H1 (cell line): ENCODE data around the gene LRRC4. TPM values are rescaled to one million over a fixed set of nuclear protein-coding genes. Genes with fewer than 3 reads are reported as not detected.

Experiments
- CTCF ChIA-PET: fragments of 300-600 bp; sonication (Branson Sonifier 250); formaldehyde crosslinking; loops from one replicate; lab custom pipeline; 2021; ENCODE audit not compliant: partially characterized antibody; lab: Charles Lee
- POLR2A ChIA-PET: fragments of 300-600 bp; sonication (Branson Sonifier 250); formaldehyde crosslinking; loops from one replicate; lab custom pipeline; 2021; ENCODE audit warnings: inconsistent platforms; ENCODE audit not compliant: partially characterized antibody; lab: Charles Lee
- DNase-seq, 2 experiments: peaks; one replicate each; pipeline versions ENCODE4 v3.0.0 to v3.0.0-alpha.2; 2010 to 2022; ENCODE audit warnings: low spot score in 2 of 2, low read depth in 1 of 2, mixed read lengths in 1 of 2
- FAIRE-seq: peaks from 2 replicates; lab custom pipeline; 2011; peaks lifted over from hg19 to GRCh38; lab: Jason Lieb, UNC
- H2AFZ ChIP-seq: 2 replicates; pipeline ENCODE4 v1.8.1; 2012; ENCODE audit warnings: low read length, inconsistent platforms
- H2AK5ac ChIP-seq: 2 replicates; pipeline ENCODE4 v1.6.1; 2013; ENCODE audit warnings: low read depth, low read length
- H2BK120ac ChIP-seq: replicated peaks from 2 replicates; pipeline ENCODE3; 2013; ENCODE audit warnings: low read depth, low read length, inconsistent platforms
- H2BK12ac ChIP-seq: 2 replicates; pipeline ENCODE4 v1.6.1; 2013; ENCODE audit warnings: low read depth, low read length
- H2BK15ac ChIP-seq: 2 replicates; pipeline ENCODE4 v1.6.1; 2013; ENCODE audit warnings: low read length
- H2BK20ac ChIP-seq: 2 replicates; pipeline ENCODE4 v1.6.1; 2013; ENCODE audit warnings: low read length
- H2BK5ac ChIP-seq: 2 replicates; pipeline ENCODE4 v1.6.1; 2013; ENCODE audit warnings: low read depth, low read length
- H3K14ac ChIP-seq: 2 replicates; pipeline ENCODE4 v1.6.1; 2013; ENCODE audit warnings: inconsistent platforms; ENCODE audit not compliant: insufficient read length
- H3K18ac ChIP-seq: 2 replicates; pipeline ENCODE4 v1.6.1; 2013; ENCODE audit warnings: low read length; ENCODE audit errors: extremely low read depth
- H3K23ac ChIP-seq: 2 replicates; pipeline ENCODE4 v1.6.1; 2013; ENCODE audit warnings: inconsistent platforms; ENCODE audit not compliant: insufficient read length
- H3K23me2 ChIP-seq: 2 replicates; pipeline ENCODE4 v1.6.1; 2013; ENCODE audit warnings: low read depth, low read length
- H3K27ac ChIP-seq: 2 replicates; pipeline ENCODE4 v1.6.1; 2011; ENCODE audit warnings: low read depth, low read length, inconsistent platforms
- H3K27me3 ChIP-seq, 4 experiments: replicated peaks in 1 of 4; 1 replicate in 1 of 4; 2 replicates in 3 of 4; pipeline versions ENCODE4 v1.6.1 to v1.8.1; 2011 to 2013; ENCODE audit warnings: low read length in 3 of 4, mild to moderate bottlenecking in 3 of 4, inconsistent platforms in 2 of 4, mixed read lengths in 2 of 4, moderate library complexity in 1 of 4; ENCODE audit not compliant: control insufficient read depth in 3 of 4, insufficient read depth in 3 of 4; ENCODE audit errors: extremely low read depth in 1 of 4
- H3K36me3 ChIP-seq, 4 experiments: 2 replicates each; pipeline versions ENCODE4 v1.6.1 to v1.8.1; 2011 to 2013; ENCODE audit warnings: mild to moderate bottlenecking in 4 of 4, low read length in 3 of 4, moderate library complexity in 2 of 4, control low read depth in 1 of 4, inconsistent platforms in 1 of 4; ENCODE audit not compliant: insufficient read depth in 4 of 4, control insufficient read depth in 2 of 4
- H3K4ac ChIP-seq: replicated peaks from 2 replicates; pipeline ENCODE3; 2013; ENCODE audit warnings: low read length, low read depth, mixed read lengths, inconsistent platforms; ENCODE audit not compliant: insufficient read length
- H3K4me1 ChIP-seq, 4 experiments: replicated peaks in 1 of 4; 1 replicate in 1 of 4; 2 replicates in 3 of 4; pipeline versions ENCODE4 v1.6.1 to v1.8.1; 2011 to 2013; ENCODE audit warnings: low read length in 3 of 4, inconsistent platforms in 2 of 4, mixed read lengths in 1 of 4; ENCODE audit not compliant: insufficient read depth in 4 of 4, control insufficient read depth in 3 of 4
- H3K4me2 ChIP-seq, 2 experiments: 2 replicates each; pipeline versions ENCODE4 v1.6.1 to v1.8.1; 2011 to 2013; ENCODE audit warnings: low read depth in 2 of 2, low read length in 2 of 2, control low read depth in 1 of 2, inconsistent platforms in 1 of 2, mild to moderate bottlenecking in 1 of 2; ENCODE audit not compliant: insufficient read depth in 1 of 2
- H3K4me3 ChIP-seq, 4 experiments: fragments of 200-600, 300-600 bp in 1 of 4; sonication (generic), shearing (Covaris generic), sonication (Bioruptor Twin) in 1 of 4; 2 replicates each; pipeline versions ENCODE4 v1.5.1 to v1.8.1; 2011 to 2016; ENCODE audit warnings: low read length in 4 of 4, low read depth in 3 of 4, control low read depth in 2 of 4, inconsistent platforms in 2 of 4, mild to moderate bottlenecking in 2 of 4, mixed read lengths in 1 of 4, moderate library complexity in 1 of 4; ENCODE audit not compliant: insufficient read depth in 2 of 4; ENCODE audit errors: extremely low read depth in 1 of 4
- H3K56ac ChIP-seq: replicated peaks from 2 replicates; pipeline ENCODE3; 2013; ENCODE audit warnings: low read depth, mild to moderate bottlenecking, mixed read lengths, low read length, inconsistent platforms; ENCODE audit not compliant: insufficient read length
- H3K79me1 ChIP-seq: 2 replicates; pipeline ENCODE4 v1.6.1; 2013; ENCODE audit warnings: low read depth, low read length, control low read depth
- H3K79me2 ChIP-seq, 2 experiments: 2 replicates each; pipeline versions ENCODE4 v1.6.1 to v1.8.1; 2012 to 2013; ENCODE audit warnings: low read length in 2 of 2, mild to moderate bottlenecking in 2 of 2, inconsistent platforms in 1 of 2; ENCODE audit not compliant: insufficient read depth in 2 of 2, control insufficient read depth in 1 of 2
- H3K9ac ChIP-seq, 4 experiments: replicated peaks in 1 of 4; 1 replicate in 1 of 4; 2 replicates in 3 of 4; pipeline versions ENCODE4 v1.6.1 to v1.8.1; 2011 to 2013; ENCODE audit warnings: low read depth in 3 of 4, low read length in 3 of 4, control low read depth in 2 of 4, mild to moderate bottlenecking in 2 of 4, moderate library complexity in 2 of 4, inconsistent platforms in 1 of 4; ENCODE audit errors: extremely low read depth in 1 of 4
- H3K9me3 ChIP-seq, 2 experiments: 2 replicates each; pipeline versions ENCODE4 v1.6.1 to v1.8.1; 2012 to 2013; ENCODE audit warnings: mild to moderate bottlenecking in 2 of 2, moderate library complexity in 2 of 2, control low read depth in 1 of 2, inconsistent platforms in 1 of 2, low read depth in 1 of 2, low read length in 1 of 2, mixed read lengths in 1 of 2; ENCODE audit not compliant: insufficient read depth in 2 of 2
- H4K20me1 ChIP-seq, 2 experiments: replicated peaks in 1 of 2; 2 replicates each; pipeline versions ENCODE3 to v1.8.1; 2011 to 2013; ENCODE audit warnings: inconsistent platforms in 2 of 2, low read length in 2 of 2, mild to moderate bottlenecking in 1 of 2; ENCODE audit not compliant: insufficient read depth in 2 of 2, control insufficient read depth in 1 of 2
- H4K5ac ChIP-seq: 2 replicates; pipeline ENCODE4 v1.6.1; 2013; ENCODE audit warnings: low read length, low read depth, mixed read lengths, inconsistent platforms; ENCODE audit not compliant: insufficient read length
- H4K8ac ChIP-seq: 2 replicates; pipeline ENCODE4 v1.8.0; 2013; ENCODE audit warnings: mild to moderate bottlenecking, moderate library complexity, low read length, inconsistent platforms; ENCODE audit not compliant: insufficient read depth; ENCODE audit errors: extremely low read depth
- H4K91ac ChIP-seq: replicated peaks from 2 replicates; pipeline ENCODE3; 2013; ENCODE audit warnings: low read length, mixed read lengths, inconsistent platforms; ENCODE audit not compliant: insufficient read length
- BACH1 ChIP-seq: IDR thresholded peaks from 2 replicates; pipeline ENCODE4 v1.6.1; 2012; ENCODE audit warnings: low read length, improper control_type of control experiment
- CBX5 ChIP-seq: fragments of 300-800, 300-1000 bp; sonication (generic); IDR thresholded peaks from 2 replicates; pipeline ENCODE4 v1.7.1; 2016; ENCODE audit warnings: antibody characterized with exemption, low read length, low read depth
- CREB1 ChIP-seq: IDR thresholded peaks from 2 replicates; pipeline ENCODE4 v1.6.1; 2012; ENCODE audit warnings: inconsistent platforms
- GTF2F1 ChIP-seq: IDR thresholded peaks from 2 replicates; pipeline ENCODE4 v1.6.1; 2012; ENCODE audit warnings: low read depth, low read length, improper control_type of control experiment, borderline replicate concordance
- HDAC2 ChIP-seq, 2 experiments: fragments of 300-600 bp in 1 of 2; sonication (generic) in 1 of 2; IDR thresholded peaks; 2 replicates each; pipeline ENCODE4 v1.6.1; 2011 to 2012; ENCODE audit warnings: low read depth in 2 of 2, low read length in 2 of 2, mild to moderate bottlenecking in 2 of 2, moderate library complexity in 2 of 2, borderline replicate concordance in 1 of 2, inconsistent platforms in 1 of 2
- JUND ChIP-seq: IDR thresholded peaks from 2 replicates; pipeline ENCODE4 v1.6.1; 2011; ENCODE audit warnings: mild to moderate bottlenecking, improper control_type of control experiment, low read length
- KDM5A ChIP-seq: fragments of 200-600 bp; IDR thresholded peaks from 2 replicates; pipeline ENCODE4 v1.7.1; 2012; ENCODE audit warnings: mild to moderate bottlenecking, low read length, inconsistent platforms, mixed read lengths
- POU5F1 ChIP-seq: IDR thresholded peaks from 2 replicates; pipeline ENCODE4 v1.6.1; 2011; ENCODE audit warnings: low read depth, mild to moderate bottlenecking, low read length, moderate library complexity
- RNF2 ChIP-seq: fragments of 200-900, 300-1000 bp; sonication (generic); IDR thresholded peaks from 2 replicates; pipeline ENCODE4 v1.7.1; 2016; ENCODE audit warnings: borderline replicate concordance, low read depth, mild to moderate bottlenecking, antibody characterized with exemption, low read length; ENCODE audit not compliant: poor library complexity, severe bottlenecking; ENCODE audit errors: missing control alignments
- RXRA ChIP-seq: IDR thresholded peaks from 2 replicates; pipeline ENCODE4 v1.6.1; 2011; ENCODE audit warnings: low read depth, mild to moderate bottlenecking, low read length, moderate library complexity; ENCODE audit not compliant: insufficient read depth
- TAF1 ChIP-seq: IDR thresholded peaks from 2 replicates; pipeline ENCODE4 v1.6.1; 2011; ENCODE audit warnings: mild to moderate bottlenecking, low read depth, low read length
- TEAD4 ChIP-seq: IDR thresholded peaks from 2 replicates; pipeline ENCODE4 v1.6.1; 2012; ENCODE audit warnings: low read depth, low read length, inconsistent platforms, mixed read lengths
- USF2 ChIP-seq: IDR thresholded peaks from 2 replicates; pipeline ENCODE4 v1.6.1; 2011; ENCODE audit warnings: low read length, improper control_type of control experiment
- WGBS, 2 experiments: shearing (Covaris generic) in 1 of 2; methylation state at CpG; one replicate each; pipeline versions ENCODE4 v1.1.6 to v1.1.7; 2013 to 2015; ENCODE audit warnings: low lambda C conversion rate in 2 of 2, mixed read lengths in 2 of 2, inconsistent platforms in 1 of 2, low coverage in 1 of 2, missing lambda C conversion rate in 1 of 2; ENCODE audit not compliant: insufficient replicate concordance in 2 of 2, insufficient coverage in 1 of 2, insufficient read length in 1 of 2; ENCODE audit errors: extremely low coverage in 1 of 2, missing lambda C conversion rate in 1 of 2; 5-methylcytosine and 5-hydroxymethylcytosine counted together
- polyA plus RNA-seq, 7 experiments: library from polyadenylated mRNA; depleted of rRNA in 3 of 7; stranded (reverse) in 5 of 7; unstranded in 2 of 7; fragments of >200 nt in 5 of 7; fragments of 200-250 nt in 2 of 7; gene quantifications; 1 replicate in 5 of 7; 2 replicates in 1 of 7; 4 replicates in 1 of 7; pipeline versions ENCODE4 v1.2.1 to v1.2.3, GENCODE V29; 2011 to 2013; ENCODE audit warnings: missing spikeins in 2 of 7, mixed read lengths in 2 of 7
- total RNA-seq: library from RNA; stranded (reverse); fragmentation: NEBNext Ultra II Directional; extraction: Animal tissue kit (Norgen Biotek cat#: 25700); gene quantifications from 2 replicates; pipeline ENCODE4 v1.2.1, GENCODE V29; 2021

Gene LRRC4
- total and polyA plus RNA-seq, 2 of the 8 experiments (the other 6 are each of a cell fraction or from before 2014, with no cell fraction given) = 13.4 to 16.4 TPM

- H3K27ac ChIP-seq = no peak overlapping the region
- H3K27me3 ChIP-seq = no peaks in the 10 kb centered on the region
- no peak overlapping the region for H4K5ac ChIP-seq
- H3K9ac ChIP-seq = no peak overlapping the region
- POLR2A ChIA-PET = no interaction called here
- H4K8ac ChIP-seq = no peak overlapping the region
- H2BK20ac ChIP-seq = no peak overlapping the region
- no peak overlapping the region for H2BK120ac ChIP-seq
- H2AFZ ChIP-seq = no peak overlapping the region
- H2BK12ac ChIP-seq = no peak overlapping the region
- no peak overlapping the region for H3K23ac ChIP-seq
- no peak overlapping the region for H3K4me3 ChIP-seq
- no peak overlapping the region for H3K18ac ChIP-seq
- H3K79me2 ChIP-seq = no peaks in the 10 kb centered on the region
- no peak overlapping the region for H2AK5ac ChIP-seq
- H3K36me3 ChIP-seq = no peaks in the 10 kb centered on the region
- H3K56ac ChIP-seq = no peak overlapping the region
- no peak overlapping the region for H3K14ac ChIP-seq
- peaks cover 0 to 3% (median 0%) of the 10 kb centered on the region in 4 experiments; a peak in 3 of 7 replicates for H3K4me1 ChIP-seq
- no peaks in the 10 kb centered on the region for H3K9me3 ChIP-seq
- H4K91ac ChIP-seq = no peak overlapping the region
- H3K4ac ChIP-seq = no peak overlapping the region
- CTCF ChIA-PET = interaction anchor here (0.6 to 8.7 kb wide), 9 partner anchors 8 to 360 kb away, joined by 3 to 47 read pairs (median 3); no protein-coding TSS in a partner anchor
- H2BK5ac ChIP-seq = no peak overlapping the region
- DNase-seq (no peak), FAIRE-seq (no peak)
- H4K20me1 ChIP-seq = peaks cover 7 to 8% of the 10 kb centered on the region in 2 experiments
- H3K79me1 ChIP-seq = no peaks in the 10 kb centered on the region
- 91% methylated on average over 5 of the region's 5 CpGs; no CpG with 5 or more reads in 1 of the 2 experiments for WGBS, 2 experiments
- no peak overlapping the region for H2BK15ac ChIP-seq
- no peaks in the 10 kb centered on the region for H3K23me2 ChIP-seq
- no peak overlapping the region for H3K4me2 ChIP-seq
- TF ChIP-seq POU5F1 (no peak), TEAD4 (no peak), BACH1 (no peak), KDM5A (no peak), JUND (no peak), USF2 (no peak), CBX5 (no peak), RNF2 (no peak), CREB1 (no peak), RXRA (no peak), GTF2F1 (no peak), TAF1 (no peak), HDAC2 (IDR thresholded peaks at IDR 0.05; ENCODE audit: borderline replicate concordance in 1 of 2, low read depth in 2 of 2, low read length in 2 of 2) (no peak)
Measured at GRCh38 chr7:128067983-128068382, 36.7 kb upstream of the LRRC4 start.
